A549 (cell line): ENCODE measurements around the gene HCRTR1. TPM values are rescaled to one million over a fixed set of nuclear protein-coding genes. Genes with fewer than 3 reads are reported as not detected.

Experiments used
- ATAC-seq, 2 experiments: fragments of 200-7000 bp in 1 of 2; fragments of >200 bp in 1 of 2; cut with Nextera tagmentation in 1 of 2; cut with Tn5 transposase in 1 of 2; 3 replicates each; pipeline versions ENCODE4 v1.8.0 to v1.9.1; 2018 to 2020; ENCODE audit warnings: mild to moderate bottlenecking in 1 of 2, moderate library complexity in 1 of 2
- CTCF ChIA-PET: fragments of 300-600 bp; sonication (Branson Sonifier 250); formaldehyde crosslinking; extraction: SDS; loops from one replicate; lab custom pipeline; 2021; ENCODE audit warnings: antibody characterized with exemption, inconsistent platforms; lab: Yijun Ruan, JAX
- POLR2A ChIA-PET: fragments of 350-600 bp; formaldehyde crosslinking; extraction: SDS; loops from one replicate; lab custom pipeline; 2021; ENCODE audit warnings: antibody characterized with exemption, inconsistent platforms; lab: Yijun Ruan, JAX
- DNase-seq, 2 experiments: peaks; one replicate each; pipeline versions ENCODE4 v3.0.0 to v3.0.0-alpha.2; 2011 to 2016; ENCODE audit warnings: low read depth in 1 of 2, low spot score in 1 of 2
- FAIRE-seq: peaks from 2 replicates; lab custom pipeline; 2011; peaks lifted over from hg19 to GRCh38; lab: Jason Lieb, UNC
- H3K27ac ChIP-seq, 2 experiments: fragments of >200 bp; sonication (Bioruptor Twin); formaldehyde crosslinking; 3 replicates each; pipeline ENCODE4 v1.5.1; 2016 to 2017
- H3K4me1 ChIP-seq: fragments of >200 bp; sonication (Bioruptor Twin); formaldehyde crosslinking; 3 replicates; pipeline ENCODE4 v1.6.1; 2016
- H3K4me2 ChIP-seq: fragments of >200 bp; sonication (Bioruptor Twin); formaldehyde crosslinking; 3 replicates; pipeline ENCODE4 v1.6.1; 2016
- H3K4me3 ChIP-seq: fragments of >200 bp; sonication (Bioruptor Twin); formaldehyde crosslinking; 3 replicates; pipeline ENCODE4 v1.5.1; 2016
- H3K9me3 ChIP-seq: fragments of >200 bp; sonication (Bioruptor Twin); formaldehyde crosslinking; 3 replicates; pipeline ENCODE4 v1.6.1; 2016
- CTCF ChIP-seq: fragments of >200 bp; sonication (Bioruptor Twin); formaldehyde crosslinking; IDR thresholded peaks from 3 replicates; pipeline ENCODE4 v1.5.1; 2016
- EHMT2 ChIP-seq: fragments of 200-600 bp; sonication (generic); IDR thresholded peaks from 2 replicates; pipeline ENCODE4 v1.6.1; 2016; ENCODE audit warnings: antibody characterized with exemption, low read depth, mild to moderate bottlenecking, moderate library complexity
- EP300 ChIP-seq, 2 experiments: fragments of >200 bp; sonication (Bioruptor Twin); formaldehyde crosslinking; IDR thresholded peaks; 2 replicates in 1 of 2; 3 replicates in 1 of 2; pipeline ENCODE4 v1.6.1; 2016 to 2017
- FOXS1 ChIP-seq: fragments of 250-450 bp; sonication (Bioruptor Pico); IDR thresholded peaks from 2 replicates; pipeline ENCODE4 v1.5.0; 2020; ENCODE audit warnings: mild to moderate bottlenecking, moderate library complexity
- HDAC2 ChIP-seq: fragments of 200-600 bp; sonication (generic); IDR thresholded peaks from 2 replicates; pipeline ENCODE4 v1.6.1; 2016
- HMGXB4 ChIP-seq: fragments of 250-450 bp; sonication (Bioruptor Pico); IDR thresholded peaks from 2 replicates; pipeline ENCODE4 v1.5.0; 2021; ENCODE audit warnings: mild to moderate bottlenecking, moderate library complexity, borderline replicate concordance
- HOXB5 ChIP-seq: fragments of 250-450 bp; sonication (Bioruptor Pico); IDR thresholded peaks from 2 replicates; pipeline ENCODE4 v1.5.0; 2020; ENCODE audit warnings: mild to moderate bottlenecking, moderate library complexity
- JUN ChIP-seq, 2 experiments: fragments of >200 bp; sonication (Bioruptor Twin); formaldehyde crosslinking; IDR thresholded peaks; 2 replicates in 1 of 2; 3 replicates in 1 of 2; pipeline ENCODE4 v1.6.1; 2016 to 2017
- MAFK ChIP-seq: fragments of 450-650 bp; IDR thresholded peaks from 2 replicates; pipeline ENCODE4 v1.6.1; 2014; ENCODE audit not compliant: partially characterized antibody
- NPAS2 ChIP-seq: fragments of 250-450 bp; sonication (Bioruptor Pico); IDR thresholded peaks from 2 replicates; pipeline ENCODE4 v1.8.0; 2022; ENCODE audit warnings: mild to moderate bottlenecking, moderate library complexity, borderline replicate concordance
- NR3C1 ChIP-seq: fragments of >200 bp; sonication (Bioruptor Twin); formaldehyde crosslinking; IDR thresholded peaks from 3 replicates; pipeline ENCODE4 v1.6.1; 2017
- PBX3 ChIP-seq: IDR thresholded peaks from 2 replicates; pipeline ENCODE4 v1.6.1; 2012
- REST ChIP-seq: fragments of 200-600 bp; sonication (generic); IDR thresholded peaks from 2 replicates; pipeline ENCODE4 v1.6.1; 2016; ENCODE audit warnings: antibody characterized with exemption, mild to moderate bottlenecking, moderate library complexity
- SMC3 ChIP-seq: fragments of >200 bp; sonication (Bioruptor Twin); formaldehyde crosslinking; IDR thresholded peaks from 3 replicates; pipeline ENCODE4 v1.6.1; 2018; ENCODE audit warnings: inconsistent platforms
- SREBF2 ChIP-seq: fragments of 450-650 bp; IDR thresholded peaks from 2 replicates; pipeline ENCODE4 v1.6.1; 2014; ENCODE audit warnings: mild to moderate bottlenecking, moderate library complexity
- TP53 ChIP-seq: fragments of 250-450 bp; sonication (Bioruptor Pico); IDR thresholded peaks from 2 replicates; pipeline ENCODE4 v1.5.0; 2021; ENCODE audit warnings: mild to moderate bottlenecking, moderate library complexity
- ZNF302 ChIP-seq: fragments of 250-450 bp; sonication (Bioruptor Pico); IDR thresholded peaks from 2 replicates; pipeline ENCODE4 v1.9.0; 2021; ENCODE audit warnings: inconsistent platforms, mild to moderate bottlenecking, moderate library complexity
- WGBS: methylation state at CpG from one replicate; pipeline ENCODE4 v1.1.6; 2017; ENCODE audit errors: missing lambda C conversion rate; 5-methylcytosine and 5-hydroxymethylcytosine counted together
- polyA plus RNA-seq, 4 experiments: library from polyadenylated mRNA; depleted of rRNA in 3 of 4; stranded (reverse); fragments of >200 nt; fragmentation: RNase III in 1 of 4; extraction: RNeasy Plus Mini Kit Qiagen cat#74134 plus additional on column Dnase treatment in 1 of 4; gene quantifications; 2 replicates in 3 of 4; 3 replicates in 1 of 4; pipeline ENCODE4 v1.2.3, GENCODE V29; 2011 to 2017

HCRTR1 gene
- polyA plus RNA-seq, 2 of the 4 experiments (the other 2 are of a cell fraction) = not detected

GRCh38 chr1:31661856-31662255, 44.4 kb downstream of the HCRTR1 start:
- no peak overlapping the region for H3K27ac ChIP-seq
- ChIA-PET CTCF (interaction anchor here (0.7 to 11.2 kb wide), 12 partner anchors 10 to 136 kb away, joined by 3 to 183 read pairs (median 4); no protein-coding TSS in a partner anchor), POLR2A (interaction anchor here (0.6 kb wide), 1 partner anchor 128 kb away, joined by 4 read pairs; no protein-coding TSS in a partner anchor)
- FAIRE-seq = no peak
- DNase-seq = no peak
- H3K4me3 ChIP-seq = no peak overlapping the region
- TF ChIP-seq HMGXB4 = no peak
- no peak for TF ChIP-seq EP300 (IDR thresholded peaks at IDR 0.05)
- TF ChIP-seq REST = no peak
- no peak for TF ChIP-seq MAFK
- no peak for TF ChIP-seq EHMT2
- TF ChIP-seq NPAS2 (CRISPR knock-in tag) = no peak
- TF ChIP-seq ZNF302 = no peak
- TF ChIP-seq SREBF2 = no peak
- no peak for TF ChIP-seq SMC3
- no peak for TF ChIP-seq PBX3
- no peak for TF ChIP-seq JUN (IDR thresholded peaks at IDR 0.05)
- no peak for TF ChIP-seq TP53 (CRISPR knock-in tag)
- TF ChIP-seq HOXB5 (CRISPR knock-in tag) = no peak
- TF ChIP-seq CTCF = no peak
- no peak for TF ChIP-seq FOXS1
- no peak for TF ChIP-seq HDAC2
- H3K4me1 ChIP-seq = peaks cover 25% of the 10 kb centered on the region
- no peak for ATAC-seq
- WGBS = 81% methylated on average over 5 of the region's 6 CpGs
- no peaks in the 10 kb centered on the region for H3K9me3 ChIP-seq
- no peak overlapping the region for H3K4me2 ChIP-seq

GRCh38 chr1:31662463-31662862, 45.0 kb downstream of the HCRTR1 start:
- Histone ChIP-seq H3K4me1 (peaks cover 31% of the 10 kb centered on the region), H3K27ac (no peak overlapping the region), H3K4me2 (no peak overlapping the region), H3K4me3 (no peak overlapping the region), H3K9me3 (no peaks in the 10 kb centered on the region)
- WGBS = no CpG with 5 or more reads among the region's 12 CpGs
- FAIRE-seq (no peak), DNase-seq (no peak), ATAC-seq (no peak)
- POLR2A ChIA-PET = interaction anchor here (0.6 kb wide), 1 partner anchor 127 kb away, joined by 4 read pairs; no protein-coding TSS in a partner anchor
- CTCF ChIA-PET = interaction anchor here (0.9 to 11.2 kb wide), 16 partner anchors 7 to 135 kb away, joined by 3 to 183 read pairs (median 5); partner anchors contain the start of gene COL16A1
- no peak for TF ChIP-seq EP300 (IDR thresholded peaks at IDR 0.05)
- no peak for TF ChIP-seq ZNF302
- TF ChIP-seq NR3C1 = no peak
